HG03064 (cell line): ENCODE results near the gene SLC25A38.
A peak's percentile ranks its signal among the peaks of the same experiment; 100 is the strongest.
"Not testable (repeated sequence)": the region's sequence is repeated elsewhere in the genome, so short reads cannot be mapped to it uniquely, and the experiment has no call there.

Source experiments
- ATAC-seq: cut with Tn5 transposase; IDR thresholded peaks from one replicate; pipeline ENCODE4 v1.9.1; 2021; ENCODE audit warnings: low read depth; ENCODE audit not compliant: unreplicated experiment

The SLC25A38 gene, protein sequence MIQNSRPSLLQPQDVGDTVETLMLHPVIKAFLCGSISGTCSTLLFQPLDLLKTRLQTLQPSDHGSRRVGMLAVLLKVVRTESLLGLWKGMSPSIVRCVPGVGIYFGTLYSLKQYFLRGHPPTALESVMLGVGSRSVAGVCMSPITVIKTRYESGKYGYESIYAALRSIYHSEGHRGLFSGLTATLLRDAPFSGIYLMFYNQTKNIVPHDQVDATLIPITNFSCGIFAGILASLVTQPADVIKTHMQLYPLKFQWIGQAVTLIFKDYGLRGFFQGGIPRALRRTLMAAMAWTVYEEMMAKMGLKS

DNA sequence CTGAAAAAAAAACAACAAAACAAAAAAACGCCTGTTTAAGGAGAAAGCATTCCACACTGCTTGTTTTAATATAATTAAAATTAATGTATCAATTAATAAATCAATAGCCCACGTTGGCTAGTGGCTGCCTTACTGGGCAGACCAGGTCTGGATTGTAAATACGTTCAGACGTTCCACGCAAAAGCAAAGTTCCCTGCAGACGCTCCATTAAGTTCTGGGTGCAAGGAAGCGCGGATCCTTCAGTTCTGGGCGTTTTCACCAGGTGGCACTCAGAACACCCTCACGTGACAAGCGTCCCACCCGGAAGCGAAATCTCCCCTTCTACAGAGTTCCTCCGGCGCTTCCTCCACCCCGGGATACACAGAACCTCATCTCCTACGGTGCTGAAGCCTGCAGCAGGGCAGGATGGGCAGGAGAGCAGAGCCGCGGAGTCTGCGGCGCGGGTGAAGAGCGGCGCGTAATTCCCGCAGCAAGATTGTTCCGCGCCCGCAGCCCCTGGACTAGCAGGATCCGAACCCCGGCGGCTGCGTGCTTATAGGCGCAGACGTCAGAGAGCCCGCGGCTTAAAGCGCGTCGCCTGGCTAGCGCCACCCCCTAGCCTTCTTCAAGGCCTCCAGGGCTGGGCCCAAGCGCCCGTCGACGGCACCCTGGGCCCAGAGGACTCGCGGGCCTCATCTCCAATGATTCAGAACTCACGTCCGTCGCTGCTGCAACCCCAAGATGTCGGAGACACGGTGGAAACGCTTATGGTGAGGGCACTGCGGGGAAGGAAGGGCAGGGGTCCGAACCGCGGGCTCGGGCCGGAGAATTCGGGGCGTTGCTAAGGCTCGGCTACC is at the start of gene SLC25A38:
SLC25A38 (plus strand) TSS at position 326 of the 836 bp plus-strand sequence; CDS start at position 681, 355 bp downstream.
- peak; percentile 68 for ATAC-seq

DNA sequence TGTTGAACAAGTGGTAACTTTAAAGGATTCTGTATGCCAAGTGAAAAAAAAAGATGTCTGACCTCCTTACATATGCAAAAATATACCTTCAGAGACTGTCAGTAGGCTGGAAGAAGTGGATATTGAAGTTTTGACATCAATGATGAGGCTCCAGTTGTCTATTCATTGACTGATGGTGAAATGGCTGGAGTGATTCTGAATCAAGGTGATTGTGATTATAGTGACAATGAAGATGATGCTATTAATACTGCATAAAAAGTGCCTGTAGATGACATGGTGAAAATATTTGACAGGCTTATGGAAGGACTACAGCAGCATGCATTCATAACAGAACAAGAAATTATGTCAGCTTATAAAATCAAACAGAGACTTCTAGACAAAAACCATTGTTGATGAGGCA is 49.6 kb upstream of the SLC25A38 start:
- ATAC-seq = no peak

DNA sequence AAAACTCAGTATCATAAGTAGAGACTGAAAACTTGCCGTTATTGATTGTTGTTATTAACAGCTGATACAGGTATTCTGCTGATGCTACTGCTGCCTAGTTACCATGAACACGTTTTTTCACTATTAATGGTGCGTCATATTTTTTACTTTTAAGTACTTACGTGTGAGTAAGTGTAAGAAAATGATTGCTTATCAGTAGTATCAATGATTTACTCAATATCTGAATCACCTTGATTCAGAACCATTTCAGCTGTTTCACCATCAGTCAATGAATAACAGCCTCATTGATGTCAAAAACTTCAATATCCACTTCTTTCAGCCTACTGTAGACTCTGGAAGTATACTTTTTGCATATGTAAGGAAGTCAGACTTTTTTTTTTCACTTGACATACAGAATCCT is 49.0 kb upstream of the SLC25A38 start:
- no peak for ATAC-seq

DNA sequence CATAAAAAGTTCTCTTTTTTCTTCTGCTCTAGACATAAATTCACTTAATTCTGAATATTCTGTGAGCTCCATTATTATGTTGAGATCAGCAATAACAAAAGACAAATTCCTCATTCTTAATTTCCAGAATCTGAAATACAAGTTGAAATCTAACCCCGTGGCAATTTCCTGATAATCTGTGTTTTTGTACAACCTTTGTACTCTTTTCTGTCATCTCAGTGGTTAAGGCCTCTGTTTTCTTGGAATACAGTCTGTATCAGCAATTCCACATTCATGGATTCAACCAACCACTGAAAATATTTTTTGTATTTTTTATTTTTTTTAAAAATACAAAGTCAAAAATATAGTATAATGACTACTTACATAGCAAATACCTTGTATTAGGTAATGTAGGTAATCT is 45.0 kb upstream of the SLC25A38 start:
- ATAC-seq = no peak

DNA sequence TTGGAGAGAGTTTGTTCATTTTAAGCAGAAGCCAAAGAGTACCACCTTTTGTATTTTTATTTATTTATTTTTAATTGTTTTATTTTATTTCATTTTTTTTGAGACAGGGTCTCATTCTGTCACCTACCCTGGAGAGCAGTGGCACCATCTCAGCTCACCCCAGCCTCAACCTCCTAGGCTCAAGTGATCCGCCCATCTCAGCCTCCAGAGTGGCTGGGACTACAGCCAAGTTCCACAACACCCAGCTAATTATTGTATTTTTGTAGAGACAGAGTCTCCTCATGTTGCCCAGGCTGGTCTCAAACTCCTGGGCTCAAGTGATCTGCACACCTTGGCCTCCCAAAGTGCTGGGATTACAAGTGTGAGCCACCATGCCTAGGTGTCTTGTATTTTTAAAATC is 44.1 kb upstream of the SLC25A38 start:
- ATAC-seq = no peak

DNA sequence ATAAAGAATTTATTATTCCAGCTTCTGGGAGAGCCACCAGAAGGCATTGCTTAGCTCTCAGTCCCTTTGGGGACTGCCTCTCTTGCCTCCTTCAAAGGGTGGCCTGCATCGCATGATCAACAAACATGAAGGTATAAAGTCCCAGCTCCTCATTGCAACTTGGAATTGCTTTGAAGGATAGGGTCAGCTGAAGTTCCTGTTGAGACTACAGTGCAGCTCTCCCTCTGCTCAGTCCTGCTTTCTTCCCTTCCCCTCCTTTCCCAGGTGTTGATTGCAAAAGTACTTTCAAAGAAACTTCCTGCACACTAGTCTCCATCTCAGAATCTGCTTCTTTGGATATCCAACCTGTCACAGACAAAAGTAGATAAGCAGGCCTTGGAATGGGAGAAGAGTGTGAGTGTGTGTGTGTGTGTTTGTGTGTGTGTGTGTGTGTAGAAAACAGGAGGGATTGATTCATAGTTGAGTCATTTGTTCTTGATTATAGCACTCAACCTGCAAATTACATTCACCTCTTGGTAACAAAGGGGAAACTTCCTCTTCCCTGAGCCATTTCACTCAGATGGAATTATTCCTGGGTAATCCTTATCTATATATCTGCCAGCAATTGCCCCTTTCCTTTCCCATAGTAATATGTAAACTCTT is 40.0 kb upstream of the SLC25A38 start:
- ATAC-seq = no peak

DNA sequence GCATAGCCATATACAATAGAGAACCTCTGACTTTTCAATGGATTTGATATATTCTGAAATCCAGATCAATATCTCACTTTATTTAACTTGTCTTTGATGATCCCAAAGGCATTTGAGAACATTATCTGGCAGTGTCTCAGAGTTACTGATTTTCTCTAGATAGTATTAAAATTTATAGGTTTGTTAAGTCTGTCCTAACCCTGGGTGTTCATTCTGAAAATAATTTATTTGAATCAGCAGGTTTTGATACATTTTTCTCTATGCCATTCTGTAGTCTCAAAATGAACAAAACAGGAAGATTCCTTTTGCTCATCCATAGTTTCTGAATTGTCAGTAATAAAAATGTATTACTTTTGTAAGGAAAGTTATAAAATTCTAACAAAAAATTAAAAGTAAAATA is 39.4 kb upstream of the SLC25A38 start:
- ATAC-seq = no peak

DNA sequence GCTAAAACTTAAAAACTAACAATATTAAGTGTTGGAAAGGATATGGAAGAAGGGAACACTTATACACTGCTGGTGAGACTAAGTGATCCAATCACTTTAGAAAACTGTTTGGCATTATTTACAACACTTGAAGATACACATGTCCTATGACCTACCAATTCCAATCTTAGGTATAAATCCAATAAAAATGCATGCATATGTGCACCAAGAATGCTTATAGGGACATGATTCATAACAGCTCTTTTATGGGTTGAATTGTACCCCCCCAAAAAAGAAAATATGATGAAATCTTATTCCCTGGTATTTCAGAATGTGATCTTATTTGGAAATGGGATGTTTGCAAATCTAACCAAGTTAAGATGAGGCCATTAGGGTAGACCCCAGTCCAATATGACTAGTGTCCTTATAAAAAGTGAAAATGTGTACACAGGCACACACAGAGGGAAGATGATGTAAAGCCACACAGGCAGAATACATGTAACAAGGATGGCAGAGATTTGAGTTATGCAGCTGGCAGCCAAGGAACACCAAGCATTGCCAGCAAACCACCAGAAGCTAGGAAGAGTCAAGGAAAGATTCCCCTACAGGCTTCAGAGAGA is 38.3 kb upstream of the SLC25A38 start:
- no peak for ATAC-seq

DNA sequence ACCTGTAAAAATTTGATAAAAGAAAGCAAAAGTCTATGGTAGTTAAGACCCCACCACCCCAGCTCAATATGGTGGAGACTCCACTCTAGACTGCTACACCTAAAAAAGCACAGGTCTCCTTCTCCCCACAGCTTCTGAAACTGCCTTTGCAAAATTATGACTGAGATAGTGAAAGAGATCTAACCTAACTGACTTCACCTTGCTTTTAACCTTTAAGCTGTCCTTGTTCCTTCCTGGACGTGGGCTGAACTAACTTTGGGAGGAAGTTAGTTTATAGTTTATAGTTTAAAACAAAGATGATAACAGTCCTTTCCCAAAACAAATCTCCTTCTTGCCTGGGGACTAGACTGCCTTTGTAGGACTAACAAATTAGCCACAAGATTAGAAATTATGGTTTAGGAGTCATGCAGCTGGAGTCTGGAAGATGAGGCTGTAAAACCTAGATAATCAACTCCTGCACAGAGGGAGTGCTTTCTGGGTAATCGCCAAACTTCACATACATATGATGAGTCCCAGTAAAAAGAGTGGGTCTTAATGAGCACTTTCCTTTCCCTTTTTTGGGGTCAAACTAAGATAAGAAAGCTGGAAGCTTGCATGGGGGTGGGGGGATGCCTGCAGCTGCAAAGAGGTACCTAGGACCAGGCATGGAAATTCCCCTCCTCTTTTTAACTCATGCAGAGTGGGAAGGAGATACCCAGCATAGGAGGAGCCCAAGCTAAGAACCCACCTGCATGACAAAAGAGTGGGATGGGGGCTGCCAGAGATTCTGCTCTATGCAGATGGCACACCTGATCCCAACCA is 36.2 kb upstream of the SLC25A38 start:
- peak; percentile 86 for ATAC-seq

DNA sequence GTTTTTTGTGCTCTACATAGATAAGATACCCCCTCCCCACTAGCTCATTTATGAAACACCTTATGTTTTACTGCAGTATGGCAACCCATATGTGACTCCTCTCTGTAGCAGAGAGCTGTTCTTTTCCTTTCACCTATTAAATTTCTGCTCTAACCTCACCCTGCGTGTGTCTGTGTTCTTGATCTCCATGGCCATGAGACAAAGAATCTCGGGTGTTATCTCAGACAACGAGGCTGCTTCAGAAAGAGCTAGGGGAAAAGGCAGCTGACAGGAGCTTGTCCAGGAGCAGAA is 35.6 kb upstream of the SLC25A38 start:
- ATAC-seq = no peak

DNA sequence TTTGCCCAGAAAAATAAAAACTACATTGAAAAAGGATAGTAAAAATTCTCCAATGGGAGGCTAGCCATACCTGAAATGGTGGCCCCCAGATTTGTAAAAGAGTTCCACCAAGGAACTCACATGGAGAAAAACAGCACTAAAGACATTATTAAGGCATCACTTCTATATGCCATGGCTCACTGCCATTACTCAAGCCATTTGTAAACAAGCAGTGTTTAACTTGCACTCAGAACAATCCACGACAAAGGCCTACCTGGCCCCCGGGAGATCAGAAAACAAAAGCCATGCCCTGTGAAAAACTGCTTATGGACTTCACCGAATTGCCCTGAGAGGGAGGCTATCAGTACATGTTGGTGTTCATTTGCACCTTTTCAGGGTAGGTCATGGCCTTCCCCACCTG is 34.1 kb upstream of the SLC25A38 start:
- ATAC-seq = no peak

DNA sequence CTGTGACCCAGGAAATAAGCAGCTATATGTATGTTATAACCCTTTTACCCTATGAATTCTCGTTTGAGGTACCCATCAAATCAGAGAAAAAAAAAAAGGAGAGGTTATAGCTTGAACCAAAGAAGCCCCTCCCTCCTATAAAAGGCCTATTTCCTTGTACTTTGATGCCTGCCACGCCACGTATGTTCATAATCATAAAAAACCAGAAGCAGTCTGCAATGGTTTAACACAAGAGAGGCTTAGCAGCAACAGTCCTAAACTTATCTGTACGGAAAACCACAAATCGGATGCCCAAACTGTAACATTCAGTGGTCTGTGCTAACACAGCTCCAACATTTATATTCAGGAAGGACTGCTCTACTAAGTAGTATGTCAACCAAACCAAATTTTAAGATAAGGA is 32.5 kb upstream of the SLC25A38 start:
- no peak for ATAC-seq

DNA sequence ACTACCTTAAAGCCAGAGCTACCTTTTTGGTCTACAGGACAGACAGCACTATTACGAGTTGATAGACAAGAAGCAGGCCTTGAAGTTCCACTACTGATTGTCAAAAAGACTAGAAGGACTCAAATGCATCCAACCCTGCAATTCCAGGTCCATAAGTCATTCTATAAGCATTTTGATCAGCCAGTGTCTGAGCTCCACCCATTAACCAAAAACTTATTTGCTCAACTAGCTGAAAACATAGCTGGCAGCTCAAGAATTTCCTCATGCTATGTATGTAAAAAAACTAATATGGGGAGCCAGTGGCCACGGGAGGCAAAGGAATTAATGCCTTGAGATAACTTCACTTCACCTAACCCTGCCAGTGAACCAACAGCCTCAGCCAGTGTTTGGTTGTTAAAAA is 32.0 kb upstream of the SLC25A38 start:
- not testable (repeated sequence) for ATAC-seq

DNA sequence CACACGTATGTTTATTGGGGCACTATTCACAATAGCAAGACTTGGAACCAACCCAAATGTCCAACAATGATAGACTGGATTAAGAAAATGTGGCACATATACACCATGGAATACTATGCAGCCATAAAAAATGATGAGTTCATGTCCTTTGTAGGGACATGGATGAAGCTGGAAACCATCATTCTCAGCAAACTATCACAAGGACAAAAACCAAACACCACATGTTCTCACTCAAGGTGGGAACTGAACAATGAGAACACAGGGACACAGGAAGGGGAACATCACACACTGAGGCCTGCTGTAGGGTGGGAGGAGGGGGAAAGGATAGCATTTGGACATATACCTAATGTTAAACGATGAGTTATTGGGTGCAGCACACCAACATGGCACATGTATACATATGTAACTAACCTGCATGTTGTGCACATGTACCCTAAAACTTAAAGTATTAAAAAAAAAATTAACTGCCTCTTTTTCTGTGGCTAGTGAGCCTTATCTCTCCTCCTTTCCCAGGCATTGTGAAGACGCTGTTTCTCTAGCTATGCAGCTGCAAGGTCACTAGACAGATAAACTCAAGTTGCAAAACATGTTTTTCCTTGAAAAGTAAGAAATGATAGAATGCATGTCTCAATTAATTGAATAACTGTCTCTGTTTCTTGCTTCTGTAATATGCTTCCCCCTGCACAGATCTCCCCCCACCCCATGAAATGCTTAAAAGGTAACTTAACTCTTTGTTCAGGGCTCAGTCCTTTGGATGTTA is 29.8 kb upstream of the SLC25A38 start:
- not testable (repeated sequence) for ATAC-seq

DNA sequence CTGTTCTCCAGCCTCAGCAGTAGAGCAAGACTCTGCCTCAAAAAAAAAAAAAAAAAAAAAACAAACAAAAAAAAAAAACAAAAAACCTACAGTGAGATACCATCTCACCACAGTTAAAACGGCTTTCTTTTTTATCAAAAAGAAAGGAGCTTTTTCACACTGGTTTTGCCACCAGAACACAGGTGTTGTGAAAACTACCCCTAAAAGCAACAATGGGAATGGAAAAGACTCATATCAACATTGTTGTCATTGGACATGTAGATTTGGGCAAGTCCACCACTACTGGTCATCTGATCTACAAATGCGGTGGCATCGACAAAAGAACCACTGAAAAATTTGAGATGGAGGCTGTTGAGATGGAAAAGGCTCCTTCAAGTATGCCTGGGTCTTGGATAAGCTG is 24.8 kb upstream of the SLC25A38 start:
- ATAC-seq = no peak

DNA sequence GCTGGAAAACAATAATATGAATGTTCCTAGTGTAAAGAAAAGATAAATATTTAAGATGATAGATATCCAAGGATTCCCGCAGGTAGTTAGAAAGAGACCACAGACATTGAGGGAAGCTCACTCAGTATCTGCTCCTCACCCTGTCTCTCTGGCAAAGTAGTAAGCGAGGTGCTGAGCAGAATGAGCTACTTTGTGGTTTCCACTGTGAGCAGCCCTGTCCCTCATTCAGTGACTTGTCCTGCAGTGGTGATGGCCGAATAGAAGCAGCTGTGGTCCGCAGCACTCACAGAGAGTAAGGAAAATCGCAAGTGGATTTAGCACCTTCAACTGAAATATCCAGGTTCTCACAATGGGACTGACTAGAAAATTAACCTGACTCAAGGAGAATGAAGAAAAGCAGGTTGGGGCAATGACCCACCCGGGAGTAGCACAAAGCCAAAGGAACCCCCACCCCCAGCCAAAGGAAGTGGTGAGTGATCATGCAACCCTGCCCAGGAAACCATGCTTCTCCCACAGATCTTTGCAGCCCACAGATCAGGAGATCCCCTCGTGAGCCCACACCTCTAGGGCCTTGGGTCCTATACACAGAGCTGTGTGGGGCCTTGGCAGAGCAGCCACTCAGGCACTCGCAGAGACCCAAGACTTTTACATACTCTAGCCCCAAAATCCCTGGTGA is 21.8 kb upstream of the SLC25A38 start:
- no peak for ATAC-seq

DNA sequence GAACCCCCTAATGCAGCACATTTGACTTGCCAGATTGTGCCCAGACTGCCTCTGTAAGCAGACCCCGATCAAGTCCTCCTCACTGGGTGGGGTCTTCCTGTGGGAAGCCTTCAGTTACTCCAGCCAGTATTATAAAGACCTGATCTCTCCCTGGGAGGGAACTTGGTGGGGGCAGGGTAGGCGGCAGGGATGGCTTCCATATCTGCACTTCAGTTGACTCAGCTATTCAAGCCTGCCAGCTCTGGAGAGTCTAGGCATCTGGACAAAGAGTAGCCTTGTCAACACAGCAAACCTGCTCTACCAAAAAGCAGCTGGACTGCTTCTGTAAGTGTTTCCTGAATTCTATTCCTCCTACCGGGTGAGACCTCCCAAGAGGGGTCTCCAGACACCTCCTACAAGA is 21.0 kb upstream of the SLC25A38 start:
- ATAC-seq = no peak

DNA sequence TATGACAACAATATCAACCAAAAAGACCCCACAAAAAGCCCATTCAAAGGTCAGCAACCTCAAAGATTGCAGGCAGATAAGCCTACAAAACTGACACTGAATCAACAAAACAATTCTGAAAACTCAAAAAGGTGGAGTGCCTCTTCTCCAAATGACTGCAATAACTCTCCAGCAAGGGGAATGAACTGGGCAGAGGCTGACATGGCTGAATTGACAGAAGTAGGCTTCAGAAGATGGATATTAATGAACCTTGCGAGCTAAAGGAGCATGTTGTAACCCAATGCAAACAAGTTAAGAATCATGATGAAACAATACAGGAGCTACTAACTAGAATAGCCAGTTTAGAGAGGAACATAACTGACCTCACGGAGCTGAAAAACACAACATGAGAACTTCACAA is 20.4 kb upstream of the SLC25A38 start:
- no peak for ATAC-seq

DNA sequence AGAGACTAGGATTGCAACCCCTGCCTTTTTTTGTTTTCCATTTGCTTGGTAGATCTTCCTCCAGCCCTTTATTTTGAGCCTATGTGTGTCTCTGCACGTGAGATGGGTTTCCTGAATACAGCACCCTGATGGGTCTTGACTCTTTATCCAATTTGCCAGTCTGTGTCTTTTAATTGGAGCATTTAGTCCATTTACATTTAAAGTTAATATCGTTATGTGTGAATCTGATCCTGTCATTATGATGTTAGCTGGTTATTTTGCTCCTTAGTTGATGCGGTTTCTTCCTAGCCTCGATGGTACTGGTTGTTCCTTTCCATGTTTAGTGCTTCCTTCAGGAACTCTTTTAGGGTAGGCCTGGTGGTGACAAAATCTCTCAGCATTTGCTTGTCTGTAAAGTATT is 12.7 kb upstream of the SLC25A38 start:
- not testable (repeated sequence) for ATAC-seq
